ENCODE results near the gene RUFY4. TPM values are rescaled to one million over a fixed set of nuclear protein-coding genes. Genes with fewer than 3 reads are reported as not detected.

Gene RUFY4
- total RNA-seq, 1 experiment from 2014 or later: 1.3 TPM

- intact Hi-C loops (cut with micrococcal nuclease; ENCODE audit: unreplicated experiment): loop anchor here (5.0 kb wide), 1 partner anchor 100 kb away; no protein-coding TSS in a partner anchor
- TF ChIP-seq CTCF (conservative IDR thresholded peaks at IDR 0.05; ENCODE audit: low read depth, low read length) (no peak), EZH2 (IDR thresholded peaks at IDR 0.05; ENCODE audit: borderline replicate concordance, low read depth, low read length, poor library complexity, severe bottlenecking) (no peak)
- Histone ChIP-seq H3K36me3 (ENCODE audit: insufficient read depth, low read length, poor library complexity, severe bottlenecking) (no peaks in the 10 kb centered on the region), H3K27me3 (replicated peaks; ENCODE audit: insufficient read depth, low read depth, low read length, poor library complexity) (no peaks in the 10 kb centered on the region), H3K27ac (ENCODE audit: low read depth, low read length, poor library complexity, severe bottlenecking) (peak overlapping the region; percentile 58), H3K4me3 (ENCODE audit: low read depth, low read length, poor library complexity, severe bottlenecking) (peak overlapping the region; percentile 40), H3K4me1 (ENCODE audit: insufficient read depth, low read length, poor library complexity, severe bottlenecking) (peaks cover 12% of the 10 kb centered on the region), H3K9me3 (ENCODE audit: low read depth, low read length, poor library complexity, severe bottlenecking) (no peaks in the 10 kb centered on the region)
- DNase-seq (ENCODE audit: low spot score): no peak
- ChIA-PET CTCF (no interaction called here), POLR2A (ENCODE audit: low non-redundant PET) (no interaction called here)
- no TSS peak for BruUV-seq (replicated peaks)
Observed at GRCh38 chr2:218031771-218032257, 37.2 kb upstream of the RUFY4 start.

GRCh38 chr2:218032336-218033171 is 36.5 kb upstream of the RUFY4 start:
- BruUV-seq (replicated peaks): no TSS peak
- H3K27me3 ChIP-seq (replicated peaks; ENCODE audit: insufficient read depth, low read depth, low read length, poor library complexity): no peaks in the 10 kb centered on the region

GRCh38 chr2:218033208-218033589 is 35.9 kb upstream of the RUFY4 start:
- Histone ChIP-seq H3K4me1 (ENCODE audit: insufficient read depth, low read length, poor library complexity, severe bottlenecking) (peaks cover 12% of the 10 kb centered on the region), H3K9me3 (ENCODE audit: low read depth, low read length, poor library complexity, severe bottlenecking) (no peaks in the 10 kb centered on the region), H3K4me3 (ENCODE audit: low read depth, low read length, poor library complexity, severe bottlenecking) (peak overlapping the region; percentile 40), H3K27me3 (replicated peaks; ENCODE audit: insufficient read depth, low read depth, low read length, poor library complexity) (no peaks in the 10 kb centered on the region), H3K27ac (ENCODE audit: low read depth, low read length, poor library complexity, severe bottlenecking) (no peak overlapping the region), H3K36me3 (ENCODE audit: insufficient read depth, low read length, poor library complexity, severe bottlenecking) (no peaks in the 10 kb centered on the region)
- CTCF ChIA-PET: interaction anchor here (1.3 kb wide), 1 partner anchor 248 kb away, joined by 3 read pairs; no protein-coding TSS in a partner anchor
- DNase-seq (ENCODE audit: low spot score): no peak
- BruUV-seq (replicated peaks): no TSS peak
- TF ChIP-seq CTCF (conservative IDR thresholded peaks at IDR 0.05; ENCODE audit: low read depth, low read length) (no peak), EZH2 (IDR thresholded peaks at IDR 0.05; ENCODE audit: borderline replicate concordance, low read depth, low read length, poor library complexity, severe bottlenecking) (no peak)
- POLR2A ChIA-PET (ENCODE audit: low non-redundant PET): no interaction called here
- intact Hi-C loops (cut with micrococcal nuclease; ENCODE audit: unreplicated experiment): loop anchor here (5.0 kb wide), 1 partner anchor 101 kb away; no protein-coding TSS in a partner anchor

More at GRCh38 chr2:218032336-218033171, 36.5 kb upstream of the RUFY4 start:
- no peak for DNase-seq (ENCODE audit: low spot score)
- peaks cover 12% of the 10 kb centered on the region for H3K4me1 ChIP-seq (ENCODE audit: insufficient read depth, low read length, poor library complexity, severe bottlenecking)
- H3K4me3 ChIP-seq (ENCODE audit: low read depth, low read length, poor library complexity, severe bottlenecking): peak overlapping the region; percentile 40
- H3K36me3 ChIP-seq (ENCODE audit: insufficient read depth, low read length, poor library complexity, severe bottlenecking): no peaks in the 10 kb centered on the region
- no peaks in the 10 kb centered on the region for H3K9me3 ChIP-seq (ENCODE audit: low read depth, low read length, poor library complexity, severe bottlenecking)
- CTCF ChIA-PET: interaction anchor here (1.3 kb wide), 1 partner anchor 247 kb away, joined by 3 read pairs; no protein-coding TSS in a partner anchor
- TF ChIP-seq EZH2 (IDR thresholded peaks at IDR 0.05; ENCODE audit: borderline replicate concordance, low read depth, low read length, poor library complexity, severe bottlenecking) (no peak), CTCF (conservative IDR thresholded peaks at IDR 0.05; ENCODE audit: low read depth, low read length) (no peak)
- POLR2A ChIA-PET (ENCODE audit: low non-redundant PET): no interaction called here
- intact Hi-C loops (cut with micrococcal nuclease; ENCODE audit: unreplicated experiment): loop anchor here (5.0 kb wide), 1 partner anchor 100 kb away; no protein-coding TSS in a partner anchor
- H3K27ac ChIP-seq (ENCODE audit: low read depth, low read length, poor library complexity, severe bottlenecking): peak overlapping the region; percentile 58
